ENCODE results near the gene LRRC14B.

Gene LRRC14B

GRCh38 chr5:188488-189481 is 2.5 kb upstream of the LRRC14B start:
- no peak for TF ChIP-seq ZFX (IDR thresholded peaks at IDR 0.05)
- TF ChIP-seq, protein P1, sequence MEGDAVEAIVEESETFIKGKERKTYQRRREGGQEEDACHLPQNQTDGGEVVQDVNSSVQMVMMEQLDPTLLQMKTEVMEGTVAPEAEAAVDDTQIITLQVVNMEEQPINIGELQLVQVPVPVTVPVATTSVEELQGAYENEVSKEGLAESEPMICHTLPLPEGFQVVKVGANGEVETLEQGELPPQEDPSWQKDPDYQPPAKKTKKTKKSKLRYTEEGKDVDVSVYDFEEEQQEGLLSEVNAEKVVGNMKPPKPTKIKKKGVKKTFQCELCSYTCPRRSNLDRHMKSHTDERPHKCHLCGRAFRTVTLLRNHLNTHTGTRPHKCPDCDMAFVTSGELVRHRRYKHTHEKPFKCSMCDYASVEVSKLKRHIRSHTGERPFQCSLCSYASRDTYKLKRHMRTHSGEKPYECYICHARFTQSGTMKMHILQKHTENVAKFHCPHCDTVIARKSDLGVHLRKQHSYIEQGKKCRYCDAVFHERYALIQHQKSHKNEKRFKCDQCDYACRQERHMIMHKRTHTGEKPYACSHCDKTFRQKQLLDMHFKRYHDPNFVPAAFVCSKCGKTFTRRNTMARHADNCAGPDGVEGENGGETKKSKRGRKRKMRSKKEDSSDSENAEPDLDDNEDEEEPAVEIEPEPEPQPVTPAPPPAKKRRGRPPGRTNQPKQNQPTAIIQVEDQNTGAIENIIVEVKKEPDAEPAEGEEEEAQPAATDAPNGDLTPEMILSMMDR (conservative IDR thresholded peaks at IDR 0.05), result peak; percentile 97
- H3K27ac ChIP-seq, result peak overlapping the region; percentile 1; the same call in 1 of the 2 replicates

DNA sequence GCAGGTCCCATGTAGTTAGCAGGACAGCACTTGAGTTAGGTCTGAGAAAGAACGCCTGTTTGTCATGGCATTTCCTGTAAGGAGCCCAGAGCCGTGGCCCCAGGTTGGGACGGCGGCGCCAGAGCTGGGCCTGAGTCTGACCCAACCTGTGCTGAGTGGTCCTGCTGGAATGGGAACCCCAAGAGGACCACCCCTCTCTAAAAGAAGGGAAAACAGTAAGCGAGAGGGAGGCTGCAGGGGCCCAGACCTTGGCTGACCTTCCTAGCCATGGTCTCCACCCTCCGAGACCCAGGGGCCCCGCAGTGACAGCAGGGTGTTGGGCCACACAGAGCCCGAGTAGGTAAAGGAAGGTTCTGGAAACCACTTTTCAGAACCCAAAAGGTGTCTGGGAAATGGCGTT is 1.8 kb upstream of the LRRC14B start:
- peak overlapping the region; percentile 62; the same call in 1 of the 2 replicates for H3K27ac ChIP-seq
- TF ChIP-seq ZFX (IDR thresholded peaks at IDR 0.05), result no peak
- TF ChIP-seq, protein P1 (conservative IDR thresholded peaks at IDR 0.05), result no peak

DNA sequence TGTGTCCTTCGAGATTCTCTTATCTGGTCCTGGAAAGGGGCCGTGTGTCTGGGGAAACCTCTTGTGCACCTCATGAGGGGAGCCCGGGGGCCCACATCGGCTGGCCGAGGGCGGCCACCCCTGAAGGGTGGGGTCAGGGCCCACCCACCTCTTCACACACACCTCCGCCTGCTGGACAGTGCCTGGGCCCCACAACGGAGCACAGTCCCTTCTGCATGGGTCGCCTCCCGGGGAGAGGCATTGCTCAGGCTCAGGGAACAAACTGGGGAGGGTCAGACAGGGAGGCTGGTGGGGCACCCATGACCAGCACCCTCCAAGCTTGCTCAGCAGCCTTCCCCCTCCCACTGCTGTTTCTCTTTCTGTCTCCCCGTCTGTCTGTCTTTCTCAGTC is 1.3 kb upstream of the LRRC14B start:
- H3K27ac ChIP-seq, result peak overlapping the region; percentile 62; the same call in 1 of the 2 replicates
- TF ChIP-seq ZFX (IDR thresholded peaks at IDR 0.05), result no peak
- TF ChIP-seq, protein P1 (conservative IDR thresholded peaks at IDR 0.05), result no peak

- peak overlapping the region; percentile 62 for H3K27ac ChIP-seq
- TF ChIP-seq ZFX (IDR thresholded peaks at IDR 0.05), result no peak
- TF ChIP-seq, protein P1 (conservative IDR thresholded peaks at IDR 0.05), result no peak
These were observed 794 bp upstream of the LRRC14B start for GRCh38 chr5:190366-191035.

- no peak for TF ChIP-seq ZFX (IDR thresholded peaks at IDR 0.05)
- TF ChIP-seq, protein P1 (conservative IDR thresholded peaks at IDR 0.05), result no peak
- H3K27ac ChIP-seq, result peak overlapping the region; percentile 62
These were observed 825 bp downstream of the LRRC14B start for GRCh38 chr5:191949-192690.

DNA sequence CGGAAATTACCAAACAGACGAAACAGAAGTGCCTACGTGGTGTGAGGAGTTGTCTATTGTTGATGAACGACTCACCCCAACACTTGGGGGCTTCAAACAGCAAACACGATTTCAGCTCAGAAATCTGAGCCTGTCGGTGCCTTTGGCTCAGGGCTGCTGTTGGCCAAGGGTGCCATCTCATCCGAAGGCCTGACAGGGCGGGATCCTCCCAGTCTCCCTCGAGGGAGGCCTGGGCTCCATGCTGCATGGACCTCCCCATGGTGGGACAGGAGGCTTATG is 1.3 kb downstream of the LRRC14B start:
- no peak overlapping the region for H3K27ac ChIP-seq

More for the DNA sequence above, 1.3 kb downstream of the LRRC14B start:
- TF ChIP-seq, protein P1 (conservative IDR thresholded peaks at IDR 0.05), result no peak
- no peak for TF ChIP-seq ZFX (IDR thresholded peaks at IDR 0.05)

All from C4-2B (cell line).